SK-N-SH (cell line): ENCODE data around the gene DIP2A.

Experiments used
- EP300 ChIP-seq, 2 experiments: IDR thresholded peaks; 2 replicates each; pipeline versions ENCODE4 v1.4.0 to v1.6.1; 2012; ENCODE audit warnings: borderline replicate concordance in 1 of 2, low read depth in 1 of 2, low read length in 1 of 2
- TF ChIP-seq, protein P1 (sequence below): fragments of 200-600 bp; sonication (generic); IDR thresholded peaks from 2 replicates; pipeline ENCODE4 v1.6.1; 2017; ENCODE audit warnings: antibody characterized with exemption, mild to moderate bottlenecking, moderate library complexity

DNA sequence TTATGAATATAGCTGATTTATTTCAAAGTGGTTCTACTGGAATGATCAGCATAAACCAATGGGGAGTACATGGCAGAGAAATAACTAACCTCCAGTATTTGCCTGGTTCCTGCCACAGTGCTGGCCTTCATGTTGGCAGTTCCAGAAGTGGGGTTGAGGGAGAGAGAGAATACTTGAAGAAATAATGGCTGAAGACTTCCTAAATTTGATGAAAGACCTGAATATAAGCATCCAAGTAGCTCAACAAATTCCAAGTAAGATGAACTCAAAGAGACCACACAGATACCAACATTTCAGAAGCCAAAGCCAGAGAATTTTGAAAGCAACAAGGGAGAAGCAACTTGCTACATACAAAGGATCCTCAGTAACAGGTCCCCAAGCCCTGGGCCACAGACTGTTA, 111.9 kb downstream of the DIP2A start:
- TF ChIP-seq EP300 (IDR thresholded peaks at IDR 0.05; ENCODE audit: borderline replicate concordance in 1 of 2, low read depth in 1 of 2, low read length in 1 of 2): no peak
- TF ChIP-seq, protein P1, sequence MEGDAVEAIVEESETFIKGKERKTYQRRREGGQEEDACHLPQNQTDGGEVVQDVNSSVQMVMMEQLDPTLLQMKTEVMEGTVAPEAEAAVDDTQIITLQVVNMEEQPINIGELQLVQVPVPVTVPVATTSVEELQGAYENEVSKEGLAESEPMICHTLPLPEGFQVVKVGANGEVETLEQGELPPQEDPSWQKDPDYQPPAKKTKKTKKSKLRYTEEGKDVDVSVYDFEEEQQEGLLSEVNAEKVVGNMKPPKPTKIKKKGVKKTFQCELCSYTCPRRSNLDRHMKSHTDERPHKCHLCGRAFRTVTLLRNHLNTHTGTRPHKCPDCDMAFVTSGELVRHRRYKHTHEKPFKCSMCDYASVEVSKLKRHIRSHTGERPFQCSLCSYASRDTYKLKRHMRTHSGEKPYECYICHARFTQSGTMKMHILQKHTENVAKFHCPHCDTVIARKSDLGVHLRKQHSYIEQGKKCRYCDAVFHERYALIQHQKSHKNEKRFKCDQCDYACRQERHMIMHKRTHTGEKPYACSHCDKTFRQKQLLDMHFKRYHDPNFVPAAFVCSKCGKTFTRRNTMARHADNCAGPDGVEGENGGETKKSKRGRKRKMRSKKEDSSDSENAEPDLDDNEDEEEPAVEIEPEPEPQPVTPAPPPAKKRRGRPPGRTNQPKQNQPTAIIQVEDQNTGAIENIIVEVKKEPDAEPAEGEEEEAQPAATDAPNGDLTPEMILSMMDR: no peak
